ENCODE data around the gene GARIN5B.

Gene GARIN5B

DNA sequence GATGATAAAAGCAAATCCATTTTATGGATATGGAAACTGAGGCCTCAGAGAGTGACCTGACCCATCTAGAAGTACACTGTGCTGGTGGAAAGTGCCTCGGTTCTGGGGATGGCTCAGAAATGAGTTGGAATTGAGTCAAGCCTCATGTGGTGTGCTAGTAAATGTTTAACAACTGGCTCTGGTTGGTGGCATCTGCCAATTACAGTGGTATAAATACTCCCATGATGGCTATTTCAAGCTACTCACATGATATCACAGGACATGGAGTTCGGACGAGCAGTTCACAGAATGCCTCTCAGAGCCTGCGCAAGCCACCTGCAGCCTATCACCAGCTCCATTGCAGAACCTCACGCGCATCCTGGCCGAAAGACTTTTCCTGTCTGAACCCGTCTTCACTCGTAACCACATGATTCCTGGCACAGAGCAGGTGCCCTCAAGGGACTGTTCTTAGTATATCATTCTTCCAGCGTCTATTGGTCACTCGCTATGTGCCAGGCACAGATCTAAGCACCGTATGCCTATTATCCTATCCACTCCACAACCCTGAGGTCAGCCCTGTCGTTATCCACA, 47.0 kb downstream of the GARIN5B start:
- TF ChIP-seq, protein P1, sequence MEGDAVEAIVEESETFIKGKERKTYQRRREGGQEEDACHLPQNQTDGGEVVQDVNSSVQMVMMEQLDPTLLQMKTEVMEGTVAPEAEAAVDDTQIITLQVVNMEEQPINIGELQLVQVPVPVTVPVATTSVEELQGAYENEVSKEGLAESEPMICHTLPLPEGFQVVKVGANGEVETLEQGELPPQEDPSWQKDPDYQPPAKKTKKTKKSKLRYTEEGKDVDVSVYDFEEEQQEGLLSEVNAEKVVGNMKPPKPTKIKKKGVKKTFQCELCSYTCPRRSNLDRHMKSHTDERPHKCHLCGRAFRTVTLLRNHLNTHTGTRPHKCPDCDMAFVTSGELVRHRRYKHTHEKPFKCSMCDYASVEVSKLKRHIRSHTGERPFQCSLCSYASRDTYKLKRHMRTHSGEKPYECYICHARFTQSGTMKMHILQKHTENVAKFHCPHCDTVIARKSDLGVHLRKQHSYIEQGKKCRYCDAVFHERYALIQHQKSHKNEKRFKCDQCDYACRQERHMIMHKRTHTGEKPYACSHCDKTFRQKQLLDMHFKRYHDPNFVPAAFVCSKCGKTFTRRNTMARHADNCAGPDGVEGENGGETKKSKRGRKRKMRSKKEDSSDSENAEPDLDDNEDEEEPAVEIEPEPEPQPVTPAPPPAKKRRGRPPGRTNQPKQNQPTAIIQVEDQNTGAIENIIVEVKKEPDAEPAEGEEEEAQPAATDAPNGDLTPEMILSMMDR (conservative IDR thresholded peaks at IDR 0.05; ENCODE audit: low read length), result no peak
- no peak overlapping the region for H3K4me3 ChIP-seq (ENCODE audit: low read length)
- DNase-seq (ENCODE audit: low read depth), result no peak

DNA sequence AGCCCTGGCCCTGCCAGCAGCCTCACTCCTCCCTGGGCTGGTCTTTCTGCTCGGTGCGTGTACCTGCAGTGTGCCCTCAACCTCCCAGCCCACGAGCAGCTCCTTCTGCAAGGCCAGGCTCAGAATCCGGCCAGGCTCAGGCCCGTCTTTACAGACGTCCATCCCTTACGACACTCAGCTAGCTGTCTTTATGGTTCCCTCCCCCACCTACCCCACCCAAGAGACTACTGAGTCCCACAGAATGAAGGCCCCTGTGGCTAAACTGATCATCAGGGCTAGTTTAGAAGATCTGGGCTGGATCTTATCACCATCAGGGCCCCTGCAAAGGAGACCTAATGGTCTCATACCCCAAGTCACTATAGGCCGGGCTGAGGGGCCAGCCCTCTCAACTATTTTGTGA, 48.7 kb downstream of the GARIN5B start:
- DNase-seq (ENCODE audit: low read depth), result no peak
- TF ChIP-seq, protein P1 (conservative IDR thresholded peaks at IDR 0.05; ENCODE audit: low read length), result no peak
- no peak overlapping the region for H3K4me3 ChIP-seq (ENCODE audit: low read length)

DNA sequence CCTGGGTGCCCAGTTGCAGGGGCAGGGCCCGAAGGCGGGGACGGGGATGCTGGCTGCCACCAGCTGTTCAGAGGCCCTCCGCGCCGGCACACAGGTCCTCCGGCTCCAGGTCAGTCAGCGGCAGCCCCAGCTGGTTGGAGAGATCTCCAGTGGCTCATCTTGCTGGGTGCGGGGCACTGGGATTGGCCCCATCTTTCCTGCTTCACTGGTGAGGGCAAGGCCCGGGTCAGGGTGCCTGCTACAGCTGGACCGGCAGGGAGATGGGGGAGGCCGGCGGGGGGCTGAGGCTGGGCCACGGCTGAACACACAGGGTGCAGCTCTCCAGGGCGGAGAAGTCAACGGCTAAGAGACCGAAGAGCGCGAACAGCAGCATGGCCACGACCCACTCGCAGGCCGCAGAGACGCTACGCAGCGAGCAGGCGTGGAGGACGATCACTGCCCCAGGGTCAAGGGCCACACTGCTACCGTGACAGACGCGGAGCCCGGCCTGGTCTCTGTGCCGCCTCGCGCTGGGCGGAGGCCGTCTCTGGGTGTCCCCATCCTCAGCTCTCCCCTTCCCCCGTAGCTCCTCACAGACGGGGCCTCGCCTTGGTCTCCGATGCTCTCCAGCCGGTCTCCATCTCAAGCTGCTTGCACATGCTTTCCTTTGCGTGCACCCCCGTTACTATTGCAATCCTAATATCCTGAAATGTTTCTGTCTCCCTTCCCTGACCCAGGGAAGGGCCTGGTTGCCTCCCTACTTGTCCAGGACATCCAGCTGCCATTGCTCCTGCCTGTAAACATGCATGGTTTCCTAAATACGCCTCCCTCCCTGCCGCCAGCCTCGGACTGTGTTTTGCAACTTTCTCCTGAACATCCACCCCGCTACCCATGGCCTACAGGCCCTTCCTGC, 50.2 kb downstream of the GARIN5B start:
- no peak overlapping the region for H3K4me3 ChIP-seq (ENCODE audit: low read length)
- TF ChIP-seq, protein P1 (conservative IDR thresholded peaks at IDR 0.05; ENCODE audit: low read length), result no peak
- no peak for DNase-seq (ENCODE audit: low read depth)

DNA sequence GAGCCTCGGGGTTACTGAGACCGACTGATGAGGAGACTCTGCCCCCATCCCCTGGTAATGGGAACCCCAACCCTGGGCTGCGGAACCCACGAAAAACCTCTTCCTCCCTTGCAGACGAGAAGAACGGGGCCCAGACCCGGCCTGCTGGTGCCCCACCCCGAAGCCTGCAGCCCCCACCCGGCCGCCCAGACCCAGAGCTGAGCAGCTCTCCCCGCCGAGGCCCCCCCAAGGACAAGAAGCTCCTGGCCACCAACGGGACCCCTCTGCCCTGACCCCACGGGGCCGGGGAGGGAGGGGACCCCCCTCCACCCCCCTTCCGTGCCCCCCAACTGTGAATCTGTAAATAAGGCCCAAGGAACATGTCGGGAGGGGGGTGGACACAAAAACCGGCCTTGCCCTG, 51.3 kb downstream of the GARIN5B start:
- TF ChIP-seq, protein P1 (conservative IDR thresholded peaks at IDR 0.05; ENCODE audit: low read length), result no peak

DNA sequence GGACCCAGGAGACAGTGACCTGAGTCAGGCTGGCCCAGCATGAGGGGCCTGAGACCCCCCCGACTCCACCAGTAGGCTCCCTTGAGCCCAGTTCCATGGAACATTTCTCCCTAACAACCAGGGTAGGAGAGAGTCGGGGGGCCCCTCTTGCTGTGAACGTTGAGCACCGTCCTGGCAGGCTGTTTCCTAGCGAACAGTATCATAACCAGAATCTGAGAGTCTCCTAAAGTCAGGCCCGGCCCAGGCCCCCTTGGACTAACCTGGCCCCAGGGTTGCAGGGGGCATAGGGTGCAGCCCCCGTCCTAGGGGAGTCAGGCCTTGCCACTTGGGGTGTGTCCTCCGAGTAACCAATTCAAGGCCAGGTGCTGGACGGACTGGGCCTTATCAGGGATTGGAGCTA, 51.7 kb downstream of the GARIN5B start:
- TF ChIP-seq, protein P1 (conservative IDR thresholded peaks at IDR 0.05; ENCODE audit: low read length), result no peak
- DNase-seq (ENCODE audit: low read depth), result no peak
- no peak overlapping the region for H3K4me3 ChIP-seq (ENCODE audit: low read length)

More for the DNA sequence above, 51.3 kb downstream of the GARIN5B start:
- H3K4me3 ChIP-seq (ENCODE audit: low read length), result no peak overlapping the region
- DNase-seq (ENCODE audit: low read depth), result no peak

DNA sequence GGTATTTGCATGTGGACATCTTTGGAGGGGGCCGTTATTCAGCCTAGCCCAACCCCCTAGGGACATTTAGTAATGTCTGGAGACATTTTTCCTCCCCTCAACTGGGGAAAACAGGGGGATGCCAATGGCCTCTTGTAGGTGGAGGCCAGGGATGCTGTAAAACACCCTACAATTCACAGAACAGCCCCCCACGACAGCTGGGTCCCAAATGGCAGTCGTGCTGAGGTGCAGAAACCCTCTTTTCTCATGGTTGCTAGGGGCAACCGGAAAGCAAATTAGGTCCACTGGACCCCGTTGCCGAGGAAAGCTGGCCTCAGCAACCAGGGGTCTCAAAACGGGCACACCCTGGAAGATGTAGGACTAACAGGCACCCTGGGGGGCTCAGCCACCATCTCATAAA, 52.6 kb downstream of the GARIN5B start:
- no peak for DNase-seq (ENCODE audit: low read depth)
- no peak overlapping the region for H3K4me3 ChIP-seq (ENCODE audit: low read length)
- TF ChIP-seq, protein P1 (conservative IDR thresholded peaks at IDR 0.05; ENCODE audit: low read length), result no peak

DNA sequence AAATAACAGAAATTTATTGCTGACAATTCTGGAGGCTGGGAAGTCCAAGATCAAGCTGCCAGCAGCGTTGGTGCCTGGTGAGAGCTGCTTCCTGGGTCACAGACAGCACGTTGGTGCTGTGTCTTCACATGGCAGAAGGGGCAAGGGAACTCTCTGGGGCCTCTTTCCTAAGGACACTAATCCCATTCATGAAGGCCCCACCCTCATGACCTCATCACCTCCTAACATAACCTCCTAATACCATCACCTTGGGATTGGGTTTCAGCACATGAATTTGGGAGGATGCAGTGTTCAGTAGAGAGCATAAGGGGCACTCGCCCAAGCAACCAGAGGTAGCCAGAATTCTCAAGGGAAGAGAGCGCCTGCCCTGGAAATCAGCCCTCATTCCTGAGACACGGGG, 53.6 kb downstream of the GARIN5B start:
- TF ChIP-seq, protein P1 (conservative IDR thresholded peaks at IDR 0.05; ENCODE audit: low read length), result no peak

More for the DNA sequence above, 53.6 kb downstream of the GARIN5B start:
- no peak for DNase-seq (ENCODE audit: low read depth)
- no peak overlapping the region for H3K4me3 ChIP-seq (ENCODE audit: low read length)

Measured in AG10803 (cell line).